H1 (cell line): Measurements from ENCODE around the gene CDK12. TPM values are rescaled to one million over a fixed set of nuclear protein-coding genes. Genes with fewer than 3 reads are reported as not detected.
"Not testable (repeated sequence)": the region's sequence is repeated elsewhere in the genome, so short reads cannot be mapped to it uniquely, and the experiment has no call there.

Experiments
- CTCF ChIA-PET: fragments of 300-600 bp; sonication (Branson Sonifier 250); formaldehyde crosslinking; loops from one replicate; lab custom pipeline; 2021; ENCODE audit not compliant: partially characterized antibody; lab: Charles Lee
- POLR2A ChIA-PET: fragments of 300-600 bp; sonication (Branson Sonifier 250); formaldehyde crosslinking; loops from one replicate; lab custom pipeline; 2021; ENCODE audit warnings: inconsistent platforms; ENCODE audit not compliant: partially characterized antibody; lab: Charles Lee
- DNase-seq, 2 experiments: peaks; one replicate each; pipeline versions ENCODE4 v3.0.0 to v3.0.0-alpha.2; 2010 to 2022; ENCODE audit warnings: low spot score in 2 of 2, low read depth in 1 of 2, mixed read lengths in 1 of 2
- FAIRE-seq: peaks from 2 replicates; lab custom pipeline; 2011; peaks lifted over from hg19 to GRCh38; lab: Jason Lieb, UNC
- H2AFZ ChIP-seq: 2 replicates; pipeline ENCODE4 v1.8.1; 2012; ENCODE audit warnings: low read length, inconsistent platforms
- H2AK5ac ChIP-seq: 2 replicates; pipeline ENCODE4 v1.6.1; 2013; ENCODE audit warnings: low read depth, low read length
- H2BK120ac ChIP-seq: replicated peaks from 2 replicates; pipeline ENCODE3; 2013; ENCODE audit warnings: low read depth, low read length, inconsistent platforms
- H2BK12ac ChIP-seq: 2 replicates; pipeline ENCODE4 v1.6.1; 2013; ENCODE audit warnings: low read depth, low read length
- H2BK15ac ChIP-seq: 2 replicates; pipeline ENCODE4 v1.6.1; 2013; ENCODE audit warnings: low read length
- H2BK20ac ChIP-seq: 2 replicates; pipeline ENCODE4 v1.6.1; 2013; ENCODE audit warnings: low read length
- H2BK5ac ChIP-seq: 2 replicates; pipeline ENCODE4 v1.6.1; 2013; ENCODE audit warnings: low read depth, low read length
- H3K14ac ChIP-seq: 2 replicates; pipeline ENCODE4 v1.6.1; 2013; ENCODE audit warnings: inconsistent platforms; ENCODE audit not compliant: insufficient read length
- H3K18ac ChIP-seq: 2 replicates; pipeline ENCODE4 v1.6.1; 2013; ENCODE audit warnings: low read length; ENCODE audit errors: extremely low read depth
- H3K23ac ChIP-seq: 2 replicates; pipeline ENCODE4 v1.6.1; 2013; ENCODE audit warnings: inconsistent platforms; ENCODE audit not compliant: insufficient read length
- H3K23me2 ChIP-seq: 2 replicates; pipeline ENCODE4 v1.6.1; 2013; ENCODE audit warnings: low read depth, low read length
- H3K27ac ChIP-seq: 2 replicates; pipeline ENCODE4 v1.6.1; 2011; ENCODE audit warnings: low read depth, low read length, inconsistent platforms
- H3K27me3 ChIP-seq, 4 experiments: replicated peaks in 1 of 4; 1 replicate in 1 of 4; 2 replicates in 3 of 4; pipeline versions ENCODE4 v1.6.1 to v1.8.1; 2011 to 2013; ENCODE audit warnings: low read length in 3 of 4, mild to moderate bottlenecking in 3 of 4, inconsistent platforms in 2 of 4, mixed read lengths in 2 of 4, moderate library complexity in 1 of 4; ENCODE audit not compliant: control insufficient read depth in 3 of 4, insufficient read depth in 3 of 4; ENCODE audit errors: extremely low read depth in 1 of 4
- H3K36me3 ChIP-seq, 4 experiments: 2 replicates each; pipeline versions ENCODE4 v1.6.1 to v1.8.1; 2011 to 2013; ENCODE audit warnings: mild to moderate bottlenecking in 4 of 4, low read length in 3 of 4, moderate library complexity in 2 of 4, control low read depth in 1 of 4, inconsistent platforms in 1 of 4; ENCODE audit not compliant: insufficient read depth in 4 of 4, control insufficient read depth in 2 of 4
- H3K4ac ChIP-seq: replicated peaks from 2 replicates; pipeline ENCODE3; 2013; ENCODE audit warnings: low read length, low read depth, mixed read lengths, inconsistent platforms; ENCODE audit not compliant: insufficient read length
- H3K4me1 ChIP-seq, 4 experiments: replicated peaks in 1 of 4; 1 replicate in 1 of 4; 2 replicates in 3 of 4; pipeline versions ENCODE4 v1.6.1 to v1.8.1; 2011 to 2013; ENCODE audit warnings: low read length in 3 of 4, inconsistent platforms in 2 of 4, mixed read lengths in 1 of 4; ENCODE audit not compliant: insufficient read depth in 4 of 4, control insufficient read depth in 3 of 4
- H3K4me2 ChIP-seq, 2 experiments: 2 replicates each; pipeline versions ENCODE4 v1.6.1 to v1.8.1; 2011 to 2013; ENCODE audit warnings: low read depth in 2 of 2, low read length in 2 of 2, control low read depth in 1 of 2, inconsistent platforms in 1 of 2, mild to moderate bottlenecking in 1 of 2; ENCODE audit not compliant: insufficient read depth in 1 of 2
- H3K4me3 ChIP-seq, 4 experiments: fragments of 200-600, 300-600 bp in 1 of 4; sonication (generic), shearing (Covaris generic), sonication (Bioruptor Twin) in 1 of 4; 2 replicates each; pipeline versions ENCODE4 v1.5.1 to v1.8.1; 2011 to 2016; ENCODE audit warnings: low read length in 4 of 4, low read depth in 3 of 4, control low read depth in 2 of 4, inconsistent platforms in 2 of 4, mild to moderate bottlenecking in 2 of 4, mixed read lengths in 1 of 4, moderate library complexity in 1 of 4; ENCODE audit not compliant: insufficient read depth in 2 of 4; ENCODE audit errors: extremely low read depth in 1 of 4
- H3K56ac ChIP-seq: replicated peaks from 2 replicates; pipeline ENCODE3; 2013; ENCODE audit warnings: low read depth, mild to moderate bottlenecking, mixed read lengths, low read length, inconsistent platforms; ENCODE audit not compliant: insufficient read length
- H3K79me1 ChIP-seq: 2 replicates; pipeline ENCODE4 v1.6.1; 2013; ENCODE audit warnings: low read depth, low read length, control low read depth
- H3K79me2 ChIP-seq, 2 experiments: 2 replicates each; pipeline versions ENCODE4 v1.6.1 to v1.8.1; 2012 to 2013; ENCODE audit warnings: low read length in 2 of 2, mild to moderate bottlenecking in 2 of 2, inconsistent platforms in 1 of 2; ENCODE audit not compliant: insufficient read depth in 2 of 2, control insufficient read depth in 1 of 2
- H3K9ac ChIP-seq, 4 experiments: replicated peaks in 1 of 4; 1 replicate in 1 of 4; 2 replicates in 3 of 4; pipeline versions ENCODE4 v1.6.1 to v1.8.1; 2011 to 2013; ENCODE audit warnings: low read depth in 3 of 4, low read length in 3 of 4, control low read depth in 2 of 4, mild to moderate bottlenecking in 2 of 4, moderate library complexity in 2 of 4, inconsistent platforms in 1 of 4; ENCODE audit errors: extremely low read depth in 1 of 4
- H3K9me3 ChIP-seq, 2 experiments: 2 replicates each; pipeline versions ENCODE4 v1.6.1 to v1.8.1; 2012 to 2013; ENCODE audit warnings: mild to moderate bottlenecking in 2 of 2, moderate library complexity in 2 of 2, control low read depth in 1 of 2, inconsistent platforms in 1 of 2, low read depth in 1 of 2, low read length in 1 of 2, mixed read lengths in 1 of 2; ENCODE audit not compliant: insufficient read depth in 2 of 2
- H4K20me1 ChIP-seq, 2 experiments: replicated peaks in 1 of 2; 2 replicates each; pipeline versions ENCODE3 to v1.8.1; 2011 to 2013; ENCODE audit warnings: inconsistent platforms in 2 of 2, low read length in 2 of 2, mild to moderate bottlenecking in 1 of 2; ENCODE audit not compliant: insufficient read depth in 2 of 2, control insufficient read depth in 1 of 2
- H4K5ac ChIP-seq: 2 replicates; pipeline ENCODE4 v1.6.1; 2013; ENCODE audit warnings: low read length, low read depth, mixed read lengths, inconsistent platforms; ENCODE audit not compliant: insufficient read length
- H4K8ac ChIP-seq: 2 replicates; pipeline ENCODE4 v1.8.0; 2013; ENCODE audit warnings: mild to moderate bottlenecking, moderate library complexity, low read length, inconsistent platforms; ENCODE audit not compliant: insufficient read depth; ENCODE audit errors: extremely low read depth
- H4K91ac ChIP-seq: replicated peaks from 2 replicates; pipeline ENCODE3; 2013; ENCODE audit warnings: low read length, mixed read lengths, inconsistent platforms; ENCODE audit not compliant: insufficient read length
- WGBS, 2 experiments: shearing (Covaris generic) in 1 of 2; methylation state at CpG; one replicate each; pipeline versions ENCODE4 v1.1.6 to v1.1.7; 2013 to 2015; ENCODE audit warnings: low lambda C conversion rate in 2 of 2, mixed read lengths in 2 of 2, inconsistent platforms in 1 of 2, low coverage in 1 of 2, missing lambda C conversion rate in 1 of 2; ENCODE audit not compliant: insufficient replicate concordance in 2 of 2, insufficient coverage in 1 of 2, insufficient read length in 1 of 2; ENCODE audit errors: extremely low coverage in 1 of 2, missing lambda C conversion rate in 1 of 2; 5-methylcytosine and 5-hydroxymethylcytosine counted together
- polyA plus RNA-seq, 7 experiments: library from polyadenylated mRNA; depleted of rRNA in 3 of 7; stranded (reverse) in 5 of 7; unstranded in 2 of 7; fragments of >200 nt in 5 of 7; fragments of 200-250 nt in 2 of 7; gene quantifications; 1 replicate in 5 of 7; 2 replicates in 1 of 7; 4 replicates in 1 of 7; pipeline versions ENCODE4 v1.2.1 to v1.2.3, GENCODE V29; 2011 to 2013; ENCODE audit warnings: missing spikeins in 2 of 7, mixed read lengths in 2 of 7
- total RNA-seq: library from RNA; stranded (reverse); fragmentation: NEBNext Ultra II Directional; extraction: Animal tissue kit (Norgen Biotek cat#: 25700); gene quantifications from 2 replicates; pipeline ENCODE4 v1.2.1, GENCODE V29; 2021

Gene CDK12
- total and polyA plus RNA-seq, 2 of the 8 experiments (the other 6 are each of a cell fraction or from before 2014, with no cell fraction given), result 14.8 to 70.3 TPM

DNA sequence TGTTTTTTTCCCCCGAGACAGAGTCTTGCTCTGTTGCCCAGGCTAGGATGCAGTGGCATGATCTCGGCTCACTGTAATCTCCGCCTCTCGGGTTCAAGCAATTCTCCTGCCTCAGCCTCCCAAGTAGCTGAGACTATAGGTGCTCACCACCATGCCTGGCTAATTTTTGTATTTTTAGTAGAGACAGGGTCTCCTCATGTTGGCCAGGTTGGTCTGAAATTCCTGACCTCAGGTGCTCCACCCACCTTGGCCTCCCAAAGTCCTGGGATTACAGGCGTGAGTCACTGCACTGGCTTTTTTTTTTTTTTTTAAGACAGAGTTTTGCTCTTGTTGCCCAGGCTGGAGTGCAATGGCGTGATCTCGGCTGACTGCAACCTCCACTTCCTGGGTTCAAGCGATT is 18.3 kb downstream of the CDK12 start:
- not testable (repeated sequence) for H2BK20ac ChIP-seq, H2AFZ ChIP-seq, H3K23ac ChIP-seq, DNase-seq, H3K27ac ChIP-seq, H2BK5ac ChIP-seq, H3K56ac ChIP-seq, H2BK15ac ChIP-seq, H3K9me3 ChIP-seq, H2BK12ac ChIP-seq, H4K91ac ChIP-seq, FAIRE-seq, H3K9ac ChIP-seq, H3K23me2 ChIP-seq, H3K79me1 ChIP-seq, H2BK120ac ChIP-seq, H3K4me1 ChIP-seq, H3K27me3 ChIP-seq, H4K8ac ChIP-seq, H2AK5ac ChIP-seq, H3K4me2 ChIP-seq, H3K4me3 ChIP-seq, H4K5ac ChIP-seq, H3K14ac ChIP-seq, H3K79me2 ChIP-seq, H4K20me1 ChIP-seq, H3K18ac ChIP-seq, H3K4ac ChIP-seq
- ChIA-PET CTCF (interaction anchor here (0.7 to 2.0 kb wide), 5 partner anchors 11 to 144 kb away, joined by 3 to 5 read pairs (median 3); no protein-coding TSS in a partner anchor), POLR2A (interaction anchor here (1.1 to 2.1 kb wide), 4 partner anchors 12 to 18 kb away, joined by 3 to 8 read pairs (median 4); partner anchors contain the start of gene CDK12)
- 93% methylated on average over 8 of the region's 8 CpGs; no CpG with 5 or more reads in 1 of the 2 experiments for WGBS, 2 experiments
- H3K36me3 ChIP-seq, result peaks cover 0 to 13% (median 3%) of the 10 kb centered on the region in 4 experiments; a peak in 3 of 8 replicates
